HL-60/S4 (cell line): ENCODE measurements around the gene DTL.

Source experiments
- in situ Hi-C: fragments of 300-500 bp; cut with MboI; formaldehyde crosslinking; loops from 2 replicates; pipeline ENCODE4 v1.14.3; 2022; ENCODE audit warnings: low sequenced_read_pairs

DTL gene

DNA sequence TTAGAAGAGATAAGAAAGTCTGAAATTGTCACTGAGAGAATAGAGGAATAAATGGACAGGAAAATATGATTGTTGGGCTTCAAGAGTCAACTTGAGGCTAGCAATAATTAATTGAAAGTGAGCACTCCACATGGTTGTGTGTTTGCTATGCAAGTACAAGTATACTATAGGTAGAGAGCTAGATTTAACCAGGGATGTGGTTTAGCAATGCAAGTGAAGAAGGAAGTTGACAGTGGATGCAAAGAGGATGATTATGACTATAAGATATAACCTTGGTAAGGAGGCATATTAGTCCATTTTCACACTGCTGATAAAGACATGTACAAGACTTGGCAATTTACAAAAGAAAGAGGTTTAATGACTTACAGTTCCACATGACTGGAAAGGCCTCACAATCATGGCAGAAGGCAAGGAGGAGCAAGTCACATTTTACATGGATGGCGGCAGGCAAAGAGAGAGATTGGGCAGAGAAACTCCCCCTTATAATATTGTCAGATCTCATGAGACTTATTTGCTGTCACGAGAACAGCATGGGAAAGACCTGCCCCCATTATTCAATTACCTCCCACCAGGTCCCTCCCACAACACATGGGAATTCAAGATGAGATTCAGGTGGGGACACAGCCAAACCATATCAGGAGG lies 47.3 kb downstream of the DTL start:
- in situ Hi-C loops = no loop called here

DNA sequence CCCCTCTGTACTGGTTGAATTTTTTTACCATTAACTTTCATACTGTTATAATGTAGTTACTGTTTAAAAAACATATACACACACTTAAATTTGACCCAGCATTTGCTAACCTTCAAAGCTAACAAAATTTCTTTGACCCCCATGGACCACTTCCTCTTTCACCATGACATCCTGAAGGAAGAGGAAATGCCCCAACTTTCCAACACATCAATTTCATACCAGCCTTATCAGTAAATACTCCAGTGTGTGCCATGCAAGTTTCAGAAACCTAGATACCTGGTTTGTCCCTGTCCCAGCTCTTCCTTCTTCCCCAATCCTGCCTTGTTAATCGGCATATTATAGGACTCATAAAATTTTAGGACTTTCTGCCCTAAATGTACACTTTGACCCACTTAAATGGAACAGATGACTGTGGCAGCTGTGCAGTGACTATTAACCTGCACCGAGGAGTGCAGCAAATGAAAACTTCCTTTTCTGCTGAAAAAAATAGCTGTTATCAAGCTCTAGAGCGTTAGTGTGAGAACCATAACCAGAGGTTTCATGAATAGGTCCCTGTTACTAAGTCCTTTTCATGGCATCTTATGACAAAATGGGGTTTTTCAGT lies 54.1 kb downstream of the DTL start:
- in situ Hi-C loops = no loop called here

DNA sequence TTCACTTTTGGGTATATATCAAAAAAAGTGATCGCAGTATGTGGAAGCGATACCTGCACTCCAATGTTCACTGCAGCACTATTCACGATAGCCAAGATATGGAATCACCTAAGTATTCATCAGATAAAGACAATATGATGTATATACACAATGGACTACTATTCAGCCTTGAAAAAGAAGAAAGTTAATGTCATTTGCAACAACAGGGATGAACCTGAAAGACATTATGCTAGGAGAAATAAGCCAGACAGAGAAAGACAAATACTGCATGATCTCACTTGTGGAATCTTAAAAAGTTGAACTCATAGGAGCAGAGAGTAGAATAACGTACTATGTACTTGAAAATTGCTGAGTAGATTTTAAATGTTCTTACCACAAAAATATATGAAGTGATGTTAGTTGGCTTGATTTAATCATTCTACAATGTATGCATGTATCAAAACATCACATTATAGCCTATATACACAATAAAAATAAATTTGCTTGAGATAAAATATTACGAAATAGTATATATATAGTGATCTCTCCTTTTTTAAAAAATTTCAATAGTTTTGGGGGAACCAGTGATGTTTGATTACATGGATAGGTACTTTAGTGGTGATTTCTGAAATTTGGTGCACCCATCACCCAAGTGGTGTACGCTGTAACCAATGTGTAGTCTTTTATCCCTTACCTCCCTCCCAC lies 56.0 kb downstream of the DTL start:
- in situ Hi-C loops = no loop called here

DNA sequence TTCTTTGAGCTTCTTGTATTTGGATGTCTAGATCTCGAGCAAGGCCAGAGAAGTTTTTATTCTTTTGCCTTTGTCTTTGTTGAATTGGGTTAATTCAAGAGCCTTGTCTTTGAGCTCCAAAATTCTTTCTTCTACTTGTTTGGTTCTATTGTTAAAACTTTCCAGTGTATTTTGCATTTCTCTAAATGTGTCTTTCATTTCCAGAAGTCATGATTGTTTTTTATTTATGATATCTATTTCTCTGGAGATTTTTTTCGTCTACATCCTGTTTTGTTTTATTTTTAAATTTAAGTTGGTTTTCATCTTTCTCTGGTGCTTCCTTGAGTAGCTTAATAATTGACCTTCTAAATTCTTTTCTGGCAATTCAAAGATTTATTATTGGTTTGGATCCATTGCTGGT lies 61.8 kb downstream of the DTL start:
- in situ Hi-C loops = no loop called here

- in situ Hi-C loops = no loop called here
Measured at GRCh38 chr1:212098310-212098709, 62.8 kb downstream of the DTL start.

DNA sequence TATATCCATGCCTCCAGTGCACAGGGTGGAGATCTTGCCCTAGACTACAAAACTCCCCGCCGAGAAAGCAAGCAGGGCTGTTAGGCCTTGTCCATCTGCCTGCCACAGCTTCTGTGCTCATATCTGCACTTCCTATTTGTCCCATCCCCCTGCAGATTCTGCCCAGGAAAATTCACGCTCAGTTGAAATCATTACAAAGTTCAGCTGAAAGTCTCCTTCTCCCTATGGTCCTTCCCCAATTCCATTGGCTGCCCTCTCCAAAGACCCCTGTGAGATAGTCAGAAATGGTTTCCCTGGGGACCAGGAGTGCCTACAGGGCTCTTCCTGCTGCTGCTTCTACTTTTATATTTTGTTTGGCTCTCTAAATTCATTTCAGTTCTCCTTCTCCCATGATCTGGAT lies 63.2 kb downstream of the DTL start:
- in situ Hi-C loops = no loop called here

GRCh38 chr1:212101251-212101650 lies 65.7 kb downstream of the DTL start:
- in situ Hi-C loops = no loop called here

- in situ Hi-C loops = no loop called here
Measured at GRCh38 chr1:212101735-212102134, 66.2 kb downstream of the DTL start.

DNA sequence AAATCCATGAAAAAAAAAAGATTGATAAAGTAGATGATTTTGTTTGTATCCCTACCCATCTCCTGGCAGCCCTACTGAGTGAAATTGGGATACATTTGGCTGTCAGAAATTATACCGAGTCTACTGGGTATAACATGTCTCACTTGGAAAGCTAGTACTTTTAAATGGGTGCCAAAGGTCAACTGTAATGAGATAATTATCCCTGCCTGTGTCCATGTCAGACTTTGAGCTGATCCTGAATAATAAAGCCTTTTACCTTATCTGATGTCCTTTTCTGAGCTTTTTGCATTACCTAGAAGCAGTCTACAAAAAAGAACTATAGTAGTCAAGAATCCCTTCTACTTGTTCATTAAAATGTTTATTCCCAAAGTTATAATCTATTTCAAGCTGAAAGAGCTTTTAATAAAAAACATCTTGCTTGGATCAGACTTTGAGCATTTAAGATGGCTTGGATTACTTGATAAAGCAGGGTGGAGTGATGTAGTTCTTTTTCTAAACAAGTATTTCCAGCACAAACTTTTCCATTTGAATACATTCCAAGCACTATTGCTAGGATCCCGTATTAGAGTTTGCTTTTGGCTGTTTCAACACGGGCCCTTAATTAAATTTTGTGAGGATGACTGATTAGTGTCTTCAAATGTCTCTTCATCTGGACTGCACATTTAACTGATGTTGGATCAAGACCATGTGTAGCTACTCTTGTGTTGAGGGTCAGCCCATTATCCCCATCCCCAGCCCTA lies 69.2 kb downstream of the DTL start:
- in situ Hi-C loops = no loop called here

- in situ Hi-C loops = no loop called here
Measured at GRCh38 chr1:212106286-212106792, 70.8 kb downstream of the DTL start.

- in situ Hi-C loops = no loop called here
Measured at GRCh38 chr1:212107481-212107880, 71.9 kb downstream of the DTL start.

GRCh38 chr1:212108187-212108586 lies 72.6 kb downstream of the DTL start:
- in situ Hi-C loops = no loop called here

DNA sequence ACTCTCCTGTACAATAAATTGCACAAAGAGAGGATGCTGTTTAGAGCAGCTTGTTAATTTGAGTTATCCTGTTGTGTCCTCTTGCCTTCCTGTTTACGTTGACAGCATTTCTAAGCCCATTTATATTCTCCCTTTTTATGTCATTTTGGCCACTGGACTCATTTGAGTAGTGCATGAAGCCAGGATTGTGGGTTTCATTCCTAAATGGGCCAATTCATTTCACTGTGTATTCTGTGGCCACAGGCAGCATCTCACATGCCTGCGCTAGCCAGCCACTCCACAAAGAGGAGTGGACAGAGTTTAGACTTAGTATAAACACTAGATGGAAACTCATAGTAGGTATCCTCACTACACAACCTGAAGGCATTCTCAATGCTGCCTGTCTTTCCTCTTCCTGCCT lies 73.4 kb downstream of the DTL start:
- in situ Hi-C loops = no loop called here

- in situ Hi-C loops = no loop called here
Measured at GRCh38 chr1:212109728-212110127, 74.2 kb downstream of the DTL start.

GRCh38 chr1:212110617-212111016 lies 75.1 kb downstream of the DTL start:
- in situ Hi-C loops = no loop called here

GRCh38 chr1:212111536-212111935 lies 76.0 kb downstream of the DTL start:
- in situ Hi-C loops = no loop called here

DNA sequence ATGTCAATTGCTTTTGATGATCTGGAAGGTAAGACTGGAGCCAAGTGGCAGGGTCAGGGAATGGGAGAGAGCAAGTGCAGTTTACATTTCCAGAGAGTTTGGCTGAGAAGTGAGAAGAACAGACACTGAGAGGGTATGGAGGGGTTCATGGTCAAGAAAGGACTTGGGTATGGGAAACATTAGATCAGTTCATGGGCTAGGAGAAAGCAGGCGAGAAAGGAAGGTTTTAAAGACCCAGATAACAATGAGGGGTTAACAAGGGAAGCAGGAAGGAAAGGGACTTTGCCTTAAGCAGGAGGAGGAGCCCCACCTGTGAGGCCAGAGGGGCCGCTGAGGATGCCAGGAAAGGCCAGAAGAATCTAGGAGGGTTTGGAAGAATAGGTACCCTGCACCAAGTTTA lies 78.2 kb downstream of the DTL start:
- in situ Hi-C loops = no loop called here

GRCh38 chr1:212118167-212118871 lies 82.8 kb downstream of the DTL start:
- in situ Hi-C loops = no loop called here

DNA sequence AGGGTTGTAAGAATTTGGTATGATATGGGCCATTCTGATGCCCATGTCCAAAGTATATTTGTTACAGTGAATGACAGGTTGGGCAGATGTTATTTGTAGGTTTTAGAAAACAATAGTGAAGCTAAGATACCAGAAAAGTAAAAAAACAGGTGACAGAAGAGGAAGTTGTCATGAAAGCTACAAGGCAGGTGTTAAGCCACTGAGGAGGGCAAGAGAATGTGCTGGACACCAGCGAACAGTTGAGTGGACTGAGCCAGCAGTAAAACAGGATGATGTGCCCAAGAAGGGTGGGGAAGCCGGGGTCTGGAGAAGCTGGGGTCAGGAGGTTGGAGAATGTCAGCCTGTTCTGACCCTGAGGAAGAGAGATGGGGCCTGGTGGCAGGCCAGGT lies 83.3 kb downstream of the DTL start:
- in situ Hi-C loops = no loop called here

- in situ Hi-C loops = no loop called here
Measured at GRCh38 chr1:212119397-212119837, 83.9 kb downstream of the DTL start.

DNA sequence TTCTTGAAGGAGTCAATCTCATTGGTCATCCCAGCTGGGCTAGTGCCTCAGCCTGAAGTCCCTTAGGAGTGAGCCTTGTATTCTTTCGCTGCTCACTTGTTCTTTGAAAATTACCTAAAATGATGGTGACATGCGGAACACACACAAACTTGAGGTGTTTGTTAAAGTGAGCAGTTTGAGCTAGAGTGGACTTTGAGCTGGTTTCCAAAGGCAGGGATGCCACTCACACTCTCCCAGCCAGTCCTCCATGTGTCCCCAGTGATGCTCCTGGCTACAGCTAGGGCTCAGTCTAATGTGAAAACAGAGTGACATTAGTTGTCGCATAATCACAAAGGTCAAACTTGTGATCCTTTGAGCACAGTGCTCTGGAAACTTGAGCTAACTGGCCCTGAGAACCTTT lies 84.3 kb downstream of the DTL start:
- in situ Hi-C loops = no loop called here
